ENCODE data around the gene RIN3. TPM values are rescaled to one million over a fixed set of nuclear protein-coding genes. Genes with fewer than 3 reads are reported as not detected.

RIN3 gene
- polyA plus RNA-seq, 1 experiment, result 8.2 TPM

DNA sequence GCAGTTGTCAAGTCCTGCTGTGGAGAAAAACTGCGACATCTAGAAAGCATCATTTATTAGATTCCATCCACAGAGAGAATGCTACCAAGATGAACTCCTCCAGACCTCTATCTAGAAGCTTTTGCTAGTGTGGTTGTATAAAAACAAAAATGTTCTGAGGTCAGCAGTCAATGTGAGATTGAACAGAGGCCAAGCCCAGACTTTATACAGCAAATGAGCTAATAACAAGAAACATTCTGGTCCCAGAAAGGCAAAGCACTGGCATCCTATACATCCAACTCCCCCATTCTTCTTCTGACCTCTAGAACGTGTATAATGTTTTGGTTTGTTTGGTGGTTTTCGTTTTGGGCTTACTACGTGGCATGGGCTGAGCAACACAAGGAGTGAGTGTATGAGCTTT is 26.7 kb upstream of the RIN3 start:
- TF ChIP-seq CTCF (IDR thresholded peaks at IDR 0.05; ENCODE audit: insufficient read depth, low read depth, low read length), result no peak
- H3K36me3 ChIP-seq (ENCODE audit: control insufficient read depth, insufficient read depth, low read length), result no peaks in the 10 kb centered on the region
- ChIA-PET POLR2A (no interaction called here), CTCF (interaction anchor here (0.8 kb wide), 1 partner anchor 161 kb away, joined by 3 read pairs; no protein-coding TSS in a partner anchor)
- H3K4me3 ChIP-seq (ENCODE audit: low read depth, low read length), result no peak overlapping the region
- 0 out of 2 replicates have a peak, but pooled peaks cover 5% of the 10 kb centered on the region for H3K27me3 ChIP-seq (ENCODE audit: control insufficient read depth, insufficient read depth, low read length)
- DNase-seq (ENCODE audit: low read depth), result no peak

DNA sequence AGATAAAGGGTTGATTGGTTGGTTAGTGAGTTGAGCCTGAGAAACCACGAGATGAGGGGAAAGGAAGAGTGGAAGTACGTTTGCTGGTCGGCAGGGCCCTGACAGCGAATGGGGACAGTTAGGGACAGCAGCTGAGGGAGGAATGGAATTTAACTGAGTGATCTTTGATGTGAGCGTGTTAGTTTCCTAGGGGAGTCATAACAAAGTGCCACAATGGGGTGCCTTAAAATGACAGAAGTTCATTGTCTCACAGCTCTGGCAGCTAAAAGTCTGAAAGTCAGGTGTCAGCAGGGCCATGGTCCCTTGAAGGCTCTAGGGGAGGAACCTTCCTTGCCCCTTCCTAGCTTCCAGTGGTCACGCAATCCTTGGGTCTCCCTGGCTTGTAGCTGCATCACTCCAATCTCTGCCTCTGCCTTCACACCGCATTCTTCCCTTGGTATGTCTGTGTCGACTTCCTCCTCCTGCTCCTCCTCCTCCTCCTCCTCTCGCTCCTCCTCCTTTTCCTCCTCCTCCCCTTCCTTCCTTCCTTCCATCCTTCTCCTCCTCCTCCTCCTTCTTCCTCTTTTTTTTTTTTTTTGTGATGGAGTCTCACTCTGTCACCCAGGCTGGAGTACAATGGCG is 26.0 kb upstream of the RIN3 start:
- TF ChIP-seq CTCF (IDR thresholded peaks at IDR 0.05; ENCODE audit: insufficient read depth, low read depth, low read length), result no peak
- H3K27me3 ChIP-seq (ENCODE audit: control insufficient read depth, insufficient read depth, low read length), result 0 out of 2 replicates have a peak, but pooled peaks cover 5% of the 10 kb centered on the region
- POLR2A ChIA-PET, result no interaction called here
- CTCF ChIA-PET, result no interaction called here
- DNase-seq (ENCODE audit: low read depth), result no peak
- H3K36me3 ChIP-seq (ENCODE audit: control insufficient read depth, insufficient read depth, low read length), result no peaks in the 10 kb centered on the region
- H3K4me3 ChIP-seq (ENCODE audit: low read depth, low read length), result no peak overlapping the region

GRCh38 chr14:92489394-92490238 is 24.0 kb upstream of the RIN3 start:
- Histone ChIP-seq H3K36me3 (ENCODE audit: control insufficient read depth, insufficient read depth, low read length) (no peaks in the 10 kb centered on the region), H3K27me3 (ENCODE audit: control insufficient read depth, insufficient read depth, low read length) (peaks cover 3% of the 10 kb centered on the region; the same call in 1 of the 2 replicates), H3K4me3 (ENCODE audit: low read depth, low read length) (no peak overlapping the region)
- POLR2A ChIA-PET, result no interaction called here
- no peak for TF ChIP-seq CTCF (IDR thresholded peaks at IDR 0.05; ENCODE audit: insufficient read depth, low read depth, low read length)
- DNase-seq (ENCODE audit: low read depth), result no peak
- CTCF ChIA-PET, result interaction anchor here (0.5 to 0.9 kb wide), 2 partner anchors 33 to 74 kb away, joined by 3 read pairs; no protein-coding TSS in a partner anchor

DNA sequence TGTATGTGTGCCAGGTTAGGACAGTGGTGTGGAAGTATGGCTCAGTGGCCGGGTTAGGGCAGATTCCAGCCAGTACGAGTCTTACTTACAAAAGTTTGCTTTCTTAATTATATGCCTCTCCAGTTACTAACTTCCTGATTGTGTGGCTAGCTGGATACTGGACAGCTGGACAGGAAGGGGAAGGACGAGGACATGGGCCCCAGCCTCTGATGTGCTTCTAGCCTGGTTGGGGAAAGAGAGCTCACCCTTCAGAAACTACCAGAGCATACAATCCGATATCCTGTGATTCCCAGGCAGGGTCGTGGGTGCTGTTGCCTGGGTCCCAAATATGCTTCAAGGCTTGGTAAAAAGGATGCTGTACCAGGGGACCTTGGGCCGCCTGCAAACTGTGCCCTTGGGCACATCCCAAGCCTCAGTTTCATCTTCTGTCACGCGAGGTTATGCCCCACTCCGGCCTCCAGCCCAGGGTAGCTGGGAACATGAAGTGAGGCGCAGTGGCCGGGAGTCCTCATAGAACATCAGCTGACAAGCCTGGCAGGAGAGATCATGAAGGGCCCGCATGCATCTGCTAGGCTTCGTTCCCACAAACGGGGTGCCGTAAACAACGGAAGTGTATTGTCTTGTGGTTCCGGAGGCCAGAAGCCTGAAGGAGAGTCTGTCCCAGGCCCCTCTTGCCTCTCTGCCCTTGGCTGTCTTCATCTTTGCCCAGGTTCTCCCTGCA is 23.2 kb upstream of the RIN3 start:
- peaks cover 2% of the 10 kb centered on the region; the same call in 1 of the 2 replicates for H3K27me3 ChIP-seq (ENCODE audit: control insufficient read depth, insufficient read depth, low read length)
- H3K4me3 ChIP-seq (ENCODE audit: low read depth, low read length), result no peak overlapping the region
- ChIA-PET CTCF (interaction anchor here (0.5 to 0.9 kb wide), 2 partner anchors 34 to 75 kb away, joined by 3 read pairs; no protein-coding TSS in a partner anchor), POLR2A (no interaction called here)
- no peaks in the 10 kb centered on the region for H3K36me3 ChIP-seq (ENCODE audit: control insufficient read depth, insufficient read depth, low read length)
- TF ChIP-seq CTCF (IDR thresholded peaks at IDR 0.05; ENCODE audit: insufficient read depth, low read depth, low read length), result no peak
- no peak for DNase-seq (ENCODE audit: low read depth)

- CTCF ChIA-PET, result no interaction called here
- H3K4me3 ChIP-seq (ENCODE audit: low read depth, low read length), result no peak overlapping the region
- no peak for TF ChIP-seq CTCF (IDR thresholded peaks at IDR 0.05; ENCODE audit: insufficient read depth, low read depth, low read length)
- no peaks in the 10 kb centered on the region for H3K36me3 ChIP-seq (ENCODE audit: control insufficient read depth, insufficient read depth, low read length)
- POLR2A ChIA-PET, result no interaction called here
- peaks cover 2% of the 10 kb centered on the region; the same call in 1 of the 2 replicates for H3K27me3 ChIP-seq (ENCODE audit: control insufficient read depth, insufficient read depth, low read length)
- DNase-seq (ENCODE audit: low read depth), result no peak
These were observed 21.8 kb upstream of the RIN3 start for GRCh38 chr14:92491782-92492181.

Measured in BJ (cell line).